Cardiac muscle cell (in vitro differentiated cells and primary cell): ENCODE data around the gene ARHGEF10L. TPM values are rescaled to one million over a fixed set of nuclear protein-coding genes. Genes with fewer than 3 reads are reported as not detected.

ENCODE experiments used
- DNase-seq, 2 donors: peaks; one replicate each; pipeline versions ENCODE4 v3.0.0 to v3.0.0-alpha.2; 2010 to 2017; ENCODE audit warnings: low read depth in 1 of 2, low spot score in 1 of 2
- H3K27ac ChIP-seq: fragments of 200-600 bp; sonication (generic); 2 replicates; pipeline ENCODE4 v1.5.1; 2016
- H3K27me3 ChIP-seq: fragments of 200-600 bp; sonication (generic); 2 replicates; pipeline ENCODE4 v1.6.0; 2016; ENCODE audit warnings: control low read depth
- H3K36me3 ChIP-seq: fragments of 200-600 bp; sonication (generic); 2 replicates; pipeline ENCODE4 v1.5.1; 2016; ENCODE audit warnings: control low read depth
- H3K4me1 ChIP-seq: fragments of 200-600 bp; sonication (generic); 2 replicates; pipeline ENCODE4 v1.8.1; 2017; ENCODE audit warnings: low read depth, mild to moderate bottlenecking, mixed run types
- H3K4me3 ChIP-seq: fragments of 200-600 bp; sonication (generic); 2 replicates; pipeline ENCODE4 v1.5.1; 2016; ENCODE audit warnings: mild to moderate bottlenecking
- H3K9me3 ChIP-seq: fragments of 200-600 bp; sonication (generic); 2 replicates; pipeline ENCODE4 v1.5.1; 2017; ENCODE audit warnings: low read depth, mild to moderate bottlenecking, control low read depth
- polyA plus RNA-seq: library from polyadenylated mRNA; unstranded; fragments of >200 nt; fragmentation: Nextera tagmentation; extraction: Ambion mirVana; gene quantifications from 2 replicates; pipeline ENCODE4 v1.2.1, GENCODE V29; 2016
- total RNA-seq: library from RNA; depleted of rRNA; stranded (reverse); fragments of >200 nt; gene quantifications from 2 replicates; pipeline ENCODE4 v1.2.3, GENCODE V29; 2016
- TF ChIP-seq, protein P1 (sequence below): IDR thresholded peaks from 2 replicates; pipeline ENCODE4 v1.5.1; 2012; ENCODE audit warnings: low read depth, mild to moderate bottlenecking, low read length

The ARHGEF10L gene
- total and polyA plus RNA-seq, 2 experiments from 2014 or later, result 32.3 to 55.4 TPM

GRCh38 chr1:17669866-17670451 lies 130.5 kb downstream of the ARHGEF10L start:
- Histone ChIP-seq H3K36me3 (peaks cover 12% of the 10 kb centered on the region), H3K27me3 (no peaks in the 10 kb centered on the region), H3K9me3 (no peaks in the 10 kb centered on the region), H3K27ac (no peak overlapping the region), H3K4me3 (no peak overlapping the region), H3K4me1 (no peaks in the 10 kb centered on the region)
- DNase-seq, result no peak
- TF ChIP-seq, protein P1, sequence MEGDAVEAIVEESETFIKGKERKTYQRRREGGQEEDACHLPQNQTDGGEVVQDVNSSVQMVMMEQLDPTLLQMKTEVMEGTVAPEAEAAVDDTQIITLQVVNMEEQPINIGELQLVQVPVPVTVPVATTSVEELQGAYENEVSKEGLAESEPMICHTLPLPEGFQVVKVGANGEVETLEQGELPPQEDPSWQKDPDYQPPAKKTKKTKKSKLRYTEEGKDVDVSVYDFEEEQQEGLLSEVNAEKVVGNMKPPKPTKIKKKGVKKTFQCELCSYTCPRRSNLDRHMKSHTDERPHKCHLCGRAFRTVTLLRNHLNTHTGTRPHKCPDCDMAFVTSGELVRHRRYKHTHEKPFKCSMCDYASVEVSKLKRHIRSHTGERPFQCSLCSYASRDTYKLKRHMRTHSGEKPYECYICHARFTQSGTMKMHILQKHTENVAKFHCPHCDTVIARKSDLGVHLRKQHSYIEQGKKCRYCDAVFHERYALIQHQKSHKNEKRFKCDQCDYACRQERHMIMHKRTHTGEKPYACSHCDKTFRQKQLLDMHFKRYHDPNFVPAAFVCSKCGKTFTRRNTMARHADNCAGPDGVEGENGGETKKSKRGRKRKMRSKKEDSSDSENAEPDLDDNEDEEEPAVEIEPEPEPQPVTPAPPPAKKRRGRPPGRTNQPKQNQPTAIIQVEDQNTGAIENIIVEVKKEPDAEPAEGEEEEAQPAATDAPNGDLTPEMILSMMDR, result no peak

DNA sequence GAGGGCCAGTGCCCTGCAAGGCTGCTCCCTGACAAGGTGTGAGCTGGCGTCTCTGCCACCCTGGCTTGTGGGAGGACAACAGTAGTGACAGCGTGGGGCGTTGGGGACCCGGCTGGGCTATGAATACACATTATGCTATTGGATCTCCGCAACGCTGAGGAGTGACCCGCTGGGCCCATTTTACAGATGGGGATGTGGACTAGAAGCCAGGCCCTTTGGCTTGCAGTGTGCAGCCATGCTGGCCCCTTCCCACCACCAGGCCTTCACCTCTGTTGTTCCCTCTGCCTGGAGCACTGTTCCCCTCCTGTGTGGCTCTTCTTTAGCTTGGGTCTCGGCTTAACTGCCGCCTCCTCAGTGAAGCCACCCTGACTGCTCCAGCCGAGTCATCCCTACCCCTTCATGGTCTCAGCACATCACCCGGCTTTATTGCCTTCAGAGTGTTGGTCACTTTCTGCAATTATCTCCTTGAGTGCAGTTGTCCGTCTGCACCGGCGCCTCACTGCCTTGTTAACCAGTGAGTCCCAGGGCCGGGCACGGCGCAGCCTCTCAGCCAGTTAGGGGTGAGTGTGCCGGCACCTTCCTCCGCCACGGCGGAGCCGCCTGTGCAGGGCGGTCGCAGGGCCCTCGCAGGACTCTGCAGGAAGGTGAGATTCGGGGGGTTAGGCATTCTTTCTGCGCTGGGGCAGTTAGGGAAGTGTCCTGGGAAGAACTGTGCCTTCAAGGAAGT lies 131.3 kb downstream of the ARHGEF10L start:
- TF ChIP-seq, protein P1, result no peak
- no peaks in the 10 kb centered on the region for H3K4me1 ChIP-seq
- H3K27ac ChIP-seq, result no peak overlapping the region
- H3K36me3 ChIP-seq, result peaks cover 7% of the 10 kb centered on the region
- no peaks in the 10 kb centered on the region for H3K27me3 ChIP-seq
- H3K9me3 ChIP-seq, result no peaks in the 10 kb centered on the region
- no peak for DNase-seq
- H3K4me3 ChIP-seq, result no peak overlapping the region

GRCh38 chr1:17671314-17671705 lies 131.8 kb downstream of the ARHGEF10L start:
- H3K27ac ChIP-seq, result no peak overlapping the region
- H3K9me3 ChIP-seq, result no peaks in the 10 kb centered on the region
- H3K27me3 ChIP-seq, result no peaks in the 10 kb centered on the region
- H3K4me1 ChIP-seq, result no peaks in the 10 kb centered on the region
- no peak overlapping the region for H3K4me3 ChIP-seq
- DNase-seq, result no peak
- TF ChIP-seq, protein P1, result no peak
- peaks cover 2% of the 10 kb centered on the region for H3K36me3 ChIP-seq

GRCh38 chr1:17671741-17672140 lies 132.2 kb downstream of the ARHGEF10L start:
- Histone ChIP-seq H3K27ac (no peak overlapping the region), H3K9me3 (no peaks in the 10 kb centered on the region), H3K4me1 (no peaks in the 10 kb centered on the region), H3K36me3 (peaks cover 2% of the 10 kb centered on the region), H3K27me3 (no peaks in the 10 kb centered on the region), H3K4me3 (no peak overlapping the region)
- TF ChIP-seq, protein P1, result no peak
- DNase-seq, result peak in 1 of 2 donors; percentile 20

DNA sequence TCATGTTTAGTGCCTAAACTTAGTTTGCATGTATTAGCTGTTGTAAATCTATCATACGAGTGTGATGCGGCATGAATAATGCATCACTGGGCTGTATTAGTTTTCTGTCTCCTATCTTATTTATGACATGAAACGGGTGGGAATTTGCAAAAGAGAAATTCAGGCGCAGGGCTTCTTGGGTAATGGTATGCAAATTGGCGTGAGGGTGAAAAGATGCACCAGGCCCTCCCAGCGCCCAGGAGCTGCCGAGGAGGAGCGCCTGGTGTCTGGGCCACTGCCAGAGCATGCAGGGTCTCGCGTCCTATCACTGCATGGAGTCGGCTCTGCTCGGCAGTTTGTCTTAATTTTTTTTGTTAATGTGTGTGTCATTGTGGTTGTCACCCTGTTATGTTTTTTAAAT lies 132.7 kb downstream of the ARHGEF10L start:
- H3K4me3 ChIP-seq, result no peak overlapping the region
- no peak overlapping the region for H3K27ac ChIP-seq
- peaks cover 2% of the 10 kb centered on the region for H3K36me3 ChIP-seq
- no peaks in the 10 kb centered on the region for H3K9me3 ChIP-seq
- H3K27me3 ChIP-seq, result no peaks in the 10 kb centered on the region
- no peaks in the 10 kb centered on the region for H3K4me1 ChIP-seq
- TF ChIP-seq, protein P1, result no peak
- DNase-seq, result no peak
